Measurements from ENCODE around the gene GLCE.

The GLCE gene

GRCh38 chr15:69320977-69321554, 160.6 kb downstream of the GLCE start:
- DNase-seq (ENCODE audit: low spot score): no peak

Data from kidney tubule cell (primary cell).